ES-I3 (cell line): Measurements from ENCODE around the gene TMEM184B.

Experiments used
- H3K36me3 ChIP-seq: 2 replicates; pipeline ENCODE4 v1.6.1; 2013; ENCODE audit warnings: mild to moderate bottlenecking, low read length, control low read depth, moderate library complexity; ENCODE audit not compliant: insufficient read depth
- H3K4me1 ChIP-seq: 2 replicates; pipeline ENCODE4 v1.6.1; 2013; ENCODE audit warnings: mild to moderate bottlenecking, control low read depth, low read length; ENCODE audit not compliant: insufficient read depth
- H3K9ac ChIP-seq: 2 replicates; pipeline ENCODE4 v1.6.1; 2013; ENCODE audit warnings: low read depth, mild to moderate bottlenecking, low read length, moderate library complexity
- H3K9me3 ChIP-seq: 2 replicates; pipeline ENCODE4 v1.6.1; 2013; ENCODE audit warnings: mild to moderate bottlenecking, low read length, moderate library complexity; ENCODE audit not compliant: control insufficient read depth, insufficient read depth

Gene TMEM184B

GRCh38 chr22:38298312-38299005 is 25.6 kb upstream of the TMEM184B start:
- Histone ChIP-seq H3K36me3 (peaks cover 76% of the 10 kb centered on the region), H3K9me3 (no peaks in the 10 kb centered on the region), H3K4me1 (no peaks in the 10 kb centered on the region), H3K9ac (no peak overlapping the region)

DNA sequence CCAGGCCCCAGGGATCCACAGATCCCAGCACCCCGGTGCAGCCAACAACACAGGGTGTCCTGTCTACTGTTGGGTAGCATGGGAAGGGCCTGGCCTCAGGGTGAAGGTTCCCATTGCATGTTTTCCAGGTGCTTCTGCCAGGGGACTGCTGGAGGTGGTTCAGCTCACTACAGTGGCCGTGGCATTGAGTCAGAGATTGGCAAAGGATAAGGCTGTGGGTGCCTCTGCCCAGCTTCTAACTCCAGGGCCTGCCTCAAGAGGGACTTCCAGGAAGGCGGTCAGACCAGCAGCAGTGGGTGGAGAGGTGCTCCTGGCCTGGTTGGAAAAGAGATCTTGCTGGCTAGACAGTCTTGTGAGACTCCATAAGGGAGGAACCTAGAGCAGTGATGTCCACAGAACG is 23.6 kb upstream of the TMEM184B start:
- H3K9ac ChIP-seq = no peak overlapping the region
- no peaks in the 10 kb centered on the region for H3K9me3 ChIP-seq
- H3K4me1 ChIP-seq = no peaks in the 10 kb centered on the region
- H3K36me3 ChIP-seq = peaks cover 73% of the 10 kb centered on the region

GRCh38 chr22:38295863-38296262 is 23.1 kb upstream of the TMEM184B start:
- Histone ChIP-seq H3K9ac (no peak overlapping the region), H3K4me1 (no peaks in the 10 kb centered on the region), H3K36me3 (peaks cover 72% of the 10 kb centered on the region), H3K9me3 (no peaks in the 10 kb centered on the region)

DNA sequence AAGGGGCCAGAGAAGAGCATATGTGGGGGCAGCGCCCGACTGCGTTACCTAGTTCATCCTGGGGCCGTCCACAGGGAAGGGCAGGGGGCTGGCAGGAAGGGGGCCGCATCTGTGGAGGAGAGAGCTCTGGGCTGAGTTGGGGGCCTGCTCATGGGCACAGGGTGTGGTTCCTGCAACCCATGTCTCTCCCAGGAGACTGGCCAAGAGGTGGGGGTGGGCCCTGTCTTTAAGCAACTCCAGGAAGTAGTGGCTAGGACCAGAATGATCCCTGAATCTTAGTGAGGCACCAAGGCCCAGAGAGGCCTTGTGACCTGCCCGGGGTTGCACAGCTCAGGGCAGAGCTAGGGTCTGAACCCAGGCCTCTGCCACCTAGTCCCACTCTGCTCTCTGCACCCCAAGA is 22.5 kb upstream of the TMEM184B start:
- H3K4me1 ChIP-seq = no peaks in the 10 kb centered on the region
- H3K9me3 ChIP-seq = no peaks in the 10 kb centered on the region
- H3K36me3 ChIP-seq = peaks cover 67% of the 10 kb centered on the region
- no peak overlapping the region for H3K9ac ChIP-seq

- 0 out of 2 replicates have a peak, but pooled peaks cover 3% of the 10 kb centered on the region for H3K4me1 ChIP-seq
- peaks cover 59% of the 10 kb centered on the region for H3K36me3 ChIP-seq
- no peaks in the 10 kb centered on the region for H3K9me3 ChIP-seq
- H3K9ac ChIP-seq = no peak overlapping the region
Measured at GRCh38 chr22:38294193-38294592, 21.4 kb upstream of the TMEM184B start.

DNA sequence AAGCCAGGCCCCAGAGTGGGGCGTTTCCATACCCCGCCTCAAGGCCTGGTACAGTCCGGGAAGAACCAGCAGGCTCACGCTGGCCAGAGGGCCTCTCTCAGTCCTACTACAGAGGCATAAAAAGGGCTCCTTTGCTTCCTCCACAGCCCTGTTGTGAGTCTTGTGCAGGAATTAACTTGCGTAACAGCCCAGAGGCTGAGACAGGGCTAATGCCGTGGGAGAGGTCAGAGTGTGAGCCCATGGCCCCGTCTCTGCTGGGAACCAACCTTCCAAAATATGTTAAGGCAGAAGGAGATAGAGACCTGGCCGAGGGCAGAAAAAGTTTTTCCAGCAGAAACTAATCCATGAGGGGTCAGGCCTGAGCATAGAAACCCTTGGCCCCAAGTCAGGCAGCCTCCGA is 19.9 kb upstream of the TMEM184B start:
- Histone ChIP-seq H3K36me3 (peaks cover 50% of the 10 kb centered on the region), H3K9ac (no peak overlapping the region), H3K9me3 (no peaks in the 10 kb centered on the region), H3K4me1 (0 out of 2 replicates have a peak, but pooled peaks cover 3% of the 10 kb centered on the region)

- no peak overlapping the region for H3K9ac ChIP-seq
- peaks cover 6% of the 10 kb centered on the region; the same call in 1 of the 2 replicates for H3K4me1 ChIP-seq
- no peaks in the 10 kb centered on the region for H3K9me3 ChIP-seq
- peaks cover 36% of the 10 kb centered on the region for H3K36me3 ChIP-seq
Measured at GRCh38 chr22:38291201-38291777, 18.5 kb upstream of the TMEM184B start.

- Histone ChIP-seq H3K9me3 (no peaks in the 10 kb centered on the region), H3K36me3 (peaks cover 27% of the 10 kb centered on the region), H3K4me1 (peaks cover 6% of the 10 kb centered on the region; the same call in 1 of the 2 replicates), H3K9ac (no peak overlapping the region)
Measured at GRCh38 chr22:38290347-38290746, 17.5 kb upstream of the TMEM184B start.

GRCh38 chr22:38289583-38290082 is 16.8 kb upstream of the TMEM184B start:
- Histone ChIP-seq H3K36me3 (peaks cover 20% of the 10 kb centered on the region), H3K9me3 (no peaks in the 10 kb centered on the region), H3K9ac (no peak overlapping the region), H3K4me1 (peaks cover 6% of the 10 kb centered on the region; the same call in 1 of the 2 replicates)

DNA sequence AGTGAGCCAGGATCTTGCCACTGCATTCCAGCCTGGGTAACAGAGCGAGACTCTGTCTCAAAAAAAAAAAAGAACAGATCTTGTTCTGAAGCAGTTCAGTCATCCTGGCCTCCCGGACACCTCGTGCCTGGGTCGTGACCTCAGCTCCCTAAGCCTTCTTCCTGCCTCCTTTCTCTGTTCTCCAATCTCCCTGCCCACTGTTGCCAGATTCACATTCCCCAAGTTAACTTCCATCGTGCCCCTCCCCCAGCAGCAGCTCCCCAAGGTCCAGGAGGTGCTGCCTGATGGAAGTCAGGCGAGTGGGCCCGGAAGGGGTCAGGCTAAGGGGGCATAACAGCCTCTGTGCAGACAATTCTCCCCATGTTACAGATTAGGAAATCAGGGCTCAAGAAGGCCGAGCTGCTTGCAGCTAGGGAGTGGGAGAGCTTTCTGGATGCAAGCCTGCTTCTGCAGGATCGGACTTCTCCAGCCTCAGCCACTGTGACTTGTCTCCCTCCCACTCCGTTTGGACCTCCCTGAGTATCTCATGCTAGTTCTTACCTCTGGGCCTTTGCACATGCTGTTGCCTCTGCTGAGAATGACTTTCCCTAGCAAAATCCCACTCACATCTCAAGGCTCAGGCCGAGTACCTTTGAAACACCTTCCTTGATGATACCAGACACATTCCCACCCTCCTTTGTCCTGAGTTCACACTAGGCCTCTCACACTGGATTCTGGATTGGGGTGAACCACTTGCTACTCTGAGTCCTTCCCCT is 14.3 kb upstream of the TMEM184B start:
- Histone ChIP-seq H3K9ac (no peak overlapping the region), H3K4me1 (peaks cover 11% of the 10 kb centered on the region; the same call in 1 of the 2 replicates), H3K9me3 (no peaks in the 10 kb centered on the region), H3K36me3 (peaks cover 4% of the 10 kb centered on the region; the same call in 1 of the 2 replicates)

DNA sequence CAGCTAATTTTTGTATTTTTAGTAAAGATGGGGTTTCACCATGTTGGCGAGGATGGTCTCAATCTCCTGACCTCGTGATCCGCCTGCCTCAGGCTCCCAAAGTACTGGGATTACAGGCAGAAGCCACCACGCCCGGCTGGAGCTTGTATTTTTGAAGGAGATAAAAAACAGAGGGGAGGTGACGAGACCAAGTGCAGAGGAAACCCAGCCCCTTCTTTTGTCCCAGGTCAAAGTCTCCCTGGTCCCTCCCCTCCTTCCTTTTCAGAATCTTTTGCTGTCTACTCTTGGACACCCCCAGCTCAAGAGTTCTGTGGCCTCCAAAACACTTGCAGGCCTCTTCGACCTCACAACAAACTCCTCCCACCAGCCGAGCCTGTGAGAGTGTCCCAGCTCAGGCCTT is 12.2 kb upstream of the TMEM184B start:
- H3K36me3 ChIP-seq = peaks cover 4% of the 10 kb centered on the region; the same call in 1 of the 2 replicates
- H3K9me3 ChIP-seq = no peaks in the 10 kb centered on the region
- peaks cover 9% of the 10 kb centered on the region; the same call in 1 of the 2 replicates for H3K4me1 ChIP-seq
- H3K9ac ChIP-seq = no peak overlapping the region

GRCh38 chr22:38284042-38284402 is 11.2 kb upstream of the TMEM184B start:
- Histone ChIP-seq H3K36me3 (peaks cover 4% of the 10 kb centered on the region; the same call in 1 of the 2 replicates), H3K9me3 (no peaks in the 10 kb centered on the region), H3K4me1 (peaks cover 8% of the 10 kb centered on the region; the same call in 1 of the 2 replicates), H3K9ac (no peak overlapping the region)

GRCh38 chr22:38282397-38282796 is 9.6 kb upstream of the TMEM184B start:
- Histone ChIP-seq H3K9me3 (no peaks in the 10 kb centered on the region), H3K36me3 (no peaks in the 10 kb centered on the region), H3K4me1 (peaks cover 8% of the 10 kb centered on the region; the same call in 1 of the 2 replicates), H3K9ac (no peak overlapping the region)

DNA sequence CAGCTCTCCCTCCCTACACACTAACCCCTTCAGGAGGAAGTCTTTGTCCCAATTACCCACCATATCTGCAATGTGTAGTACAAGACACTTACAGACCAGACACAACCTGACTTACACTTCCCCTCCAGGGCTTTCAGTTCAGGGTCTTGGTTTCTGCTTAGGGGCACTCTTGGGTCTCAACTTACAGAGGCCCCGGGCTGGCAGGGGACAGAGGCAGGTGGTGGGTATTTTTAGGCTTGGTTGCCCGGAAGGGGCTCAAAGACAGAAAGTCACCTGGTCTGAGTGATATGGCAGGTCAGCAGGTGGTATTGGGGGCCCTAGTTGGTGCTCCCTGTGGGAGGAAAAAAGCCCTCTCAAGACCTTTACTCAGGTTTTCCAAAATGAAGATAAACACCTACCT is 3.4 kb upstream of the TMEM184B start:
- peaks cover 20% of the 10 kb centered on the region for H3K4me1 ChIP-seq
- H3K9ac ChIP-seq = no peak overlapping the region
- H3K9me3 ChIP-seq = no peaks in the 10 kb centered on the region
- no peaks in the 10 kb centered on the region for H3K36me3 ChIP-seq
